Cardiac muscle cell (in vitro differentiated cells and primary cell): Measurements from ENCODE around the gene MYCN. TPM values are rescaled to one million over a fixed set of nuclear protein-coding genes. Genes with fewer than 3 reads are reported as not detected.

Source experiments
- DNase-seq, 2 donors: peaks; one replicate each; pipeline versions ENCODE4 v3.0.0 to v3.0.0-alpha.2; 2010 to 2017; ENCODE audit warnings: low read depth in 1 of 2, low spot score in 1 of 2
- H3K27ac ChIP-seq: fragments of 200-600 bp; sonication (generic); 2 replicates; pipeline ENCODE4 v1.5.1; 2016
- H3K27me3 ChIP-seq: fragments of 200-600 bp; sonication (generic); 2 replicates; pipeline ENCODE4 v1.6.0; 2016; ENCODE audit warnings: control low read depth
- H3K36me3 ChIP-seq: fragments of 200-600 bp; sonication (generic); 2 replicates; pipeline ENCODE4 v1.5.1; 2016; ENCODE audit warnings: control low read depth
- H3K4me1 ChIP-seq: fragments of 200-600 bp; sonication (generic); 2 replicates; pipeline ENCODE4 v1.8.1; 2017; ENCODE audit warnings: low read depth, mild to moderate bottlenecking, mixed run types
- H3K4me3 ChIP-seq: fragments of 200-600 bp; sonication (generic); 2 replicates; pipeline ENCODE4 v1.5.1; 2016; ENCODE audit warnings: mild to moderate bottlenecking
- H3K9me3 ChIP-seq: fragments of 200-600 bp; sonication (generic); 2 replicates; pipeline ENCODE4 v1.5.1; 2017; ENCODE audit warnings: low read depth, mild to moderate bottlenecking, control low read depth
- CTCF ChIP-seq: IDR thresholded peaks from 2 replicates; pipeline ENCODE4 v1.5.1; 2012; ENCODE audit warnings: low read depth, mild to moderate bottlenecking, low read length
- polyA plus RNA-seq: library from polyadenylated mRNA; unstranded; fragments of >200 nt; fragmentation: Nextera tagmentation; extraction: Ambion mirVana; gene quantifications from 2 replicates; pipeline ENCODE4 v1.2.1, GENCODE V29; 2016
- total RNA-seq: library from RNA; depleted of rRNA; stranded (reverse); fragments of >200 nt; gene quantifications from 2 replicates; pipeline ENCODE4 v1.2.3, GENCODE V29; 2016

MYCN gene
- total and polyA plus RNA-seq, 2 experiments from 2014 or later = 38.5 to 72.5 TPM

GRCh38 chr2:15963977-15964670 is 23.8 kb downstream of the MYCN start:
- no peaks in the 10 kb centered on the region for H3K9me3 ChIP-seq
- H3K27me3 ChIP-seq = no peaks in the 10 kb centered on the region
- H3K4me3 ChIP-seq = no peak overlapping the region
- no peaks in the 10 kb centered on the region for H3K4me1 ChIP-seq
- H3K36me3 ChIP-seq = no peaks in the 10 kb centered on the region
- H3K27ac ChIP-seq = no peak overlapping the region
- DNase-seq = no peak
- TF ChIP-seq CTCF = no peak

- Histone ChIP-seq H3K27me3 (no peaks in the 10 kb centered on the region), H3K36me3 (no peaks in the 10 kb centered on the region), H3K27ac (no peak overlapping the region), H3K9me3 (no peaks in the 10 kb centered on the region), H3K4me3 (no peak overlapping the region), H3K4me1 (no peaks in the 10 kb centered on the region)
- TF ChIP-seq CTCF = no peak
- DNase-seq = no peak
These were observed 24.7 kb downstream of the MYCN start for GRCh38 chr2:15964936-15965563.

GRCh38 chr2:15965564-15966019 is 25.2 kb downstream of the MYCN start:
- Histone ChIP-seq H3K4me3 (no peak overlapping the region), H3K27me3 (no peaks in the 10 kb centered on the region), H3K27ac (no peak overlapping the region), H3K36me3 (no peaks in the 10 kb centered on the region), H3K4me1 (no peaks in the 10 kb centered on the region), H3K9me3 (no peaks in the 10 kb centered on the region)
- no peak for TF ChIP-seq CTCF
- DNase-seq = no peak

GRCh38 chr2:15967415-15968279 is 27.3 kb downstream of the MYCN start:
- Histone ChIP-seq H3K4me1 (no peaks in the 10 kb centered on the region), H3K4me3 (no peak overlapping the region), H3K36me3 (no peaks in the 10 kb centered on the region), H3K27ac (no peak overlapping the region), H3K9me3 (no peaks in the 10 kb centered on the region), H3K27me3 (no peaks in the 10 kb centered on the region)
- TF ChIP-seq CTCF = no peak
- no peak for DNase-seq

GRCh38 chr2:15968280-15969178 is 28.2 kb downstream of the MYCN start:
- Histone ChIP-seq H3K9me3 (no peaks in the 10 kb centered on the region), H3K27ac (no peak overlapping the region), H3K4me3 (no peak overlapping the region), H3K36me3 (no peaks in the 10 kb centered on the region), H3K4me1 (no peaks in the 10 kb centered on the region), H3K27me3 (no peaks in the 10 kb centered on the region)
- DNase-seq = no peak
- no peak for TF ChIP-seq CTCF
